ENCODE data around the gene CKS2.
"Not testable (repeated sequence)": the region's sequence is repeated elsewhere in the genome, so short reads cannot be mapped to it uniquely, and the experiment has no call there.

Gene CKS2

DNA sequence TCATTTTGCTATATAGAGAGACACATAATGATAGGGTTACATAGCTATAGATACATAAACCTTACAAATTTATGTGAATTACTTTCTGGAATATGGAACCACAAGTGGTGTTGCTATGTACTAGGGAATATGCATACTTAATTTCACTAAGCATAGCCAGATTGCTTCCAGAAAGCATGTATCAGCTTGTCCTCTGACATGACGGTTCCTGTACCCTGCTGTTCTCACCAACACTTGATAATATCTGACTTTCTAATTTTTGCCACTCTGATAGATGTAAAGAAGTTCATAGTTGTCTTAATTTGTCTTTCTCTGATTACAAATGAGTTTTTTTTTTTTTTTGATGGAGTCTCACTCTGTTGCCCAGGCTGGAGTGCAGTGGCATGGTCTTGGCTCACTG is 18.0 kb upstream of the CKS2 start:
- Histone ChIP-seq H3K27me3 (replicated peaks; ENCODE audit: control insufficient read depth, insufficient read depth, low read length) (no peaks in the 10 kb centered on the region), H3K4me3 (replicated peaks; ENCODE audit: low read depth, low read length) (no peak overlapping the region), H3K36me3 (ENCODE audit: control insufficient read depth, insufficient read depth, low read length) (no peaks in the 10 kb centered on the region)
- no peak for DNase-seq (ENCODE audit: extremely low read depth, insufficient read length)
- TF ChIP-seq, protein P1, sequence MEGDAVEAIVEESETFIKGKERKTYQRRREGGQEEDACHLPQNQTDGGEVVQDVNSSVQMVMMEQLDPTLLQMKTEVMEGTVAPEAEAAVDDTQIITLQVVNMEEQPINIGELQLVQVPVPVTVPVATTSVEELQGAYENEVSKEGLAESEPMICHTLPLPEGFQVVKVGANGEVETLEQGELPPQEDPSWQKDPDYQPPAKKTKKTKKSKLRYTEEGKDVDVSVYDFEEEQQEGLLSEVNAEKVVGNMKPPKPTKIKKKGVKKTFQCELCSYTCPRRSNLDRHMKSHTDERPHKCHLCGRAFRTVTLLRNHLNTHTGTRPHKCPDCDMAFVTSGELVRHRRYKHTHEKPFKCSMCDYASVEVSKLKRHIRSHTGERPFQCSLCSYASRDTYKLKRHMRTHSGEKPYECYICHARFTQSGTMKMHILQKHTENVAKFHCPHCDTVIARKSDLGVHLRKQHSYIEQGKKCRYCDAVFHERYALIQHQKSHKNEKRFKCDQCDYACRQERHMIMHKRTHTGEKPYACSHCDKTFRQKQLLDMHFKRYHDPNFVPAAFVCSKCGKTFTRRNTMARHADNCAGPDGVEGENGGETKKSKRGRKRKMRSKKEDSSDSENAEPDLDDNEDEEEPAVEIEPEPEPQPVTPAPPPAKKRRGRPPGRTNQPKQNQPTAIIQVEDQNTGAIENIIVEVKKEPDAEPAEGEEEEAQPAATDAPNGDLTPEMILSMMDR (IDR thresholded peaks at IDR 0.05; ENCODE audit: insufficient read depth, low read length, poor library complexity, severe bottlenecking): no peak

- no peaks in the 10 kb centered on the region for H3K36me3 ChIP-seq (ENCODE audit: control insufficient read depth, insufficient read depth, low read length)
- no peak overlapping the region for H3K4me3 ChIP-seq (replicated peaks; ENCODE audit: low read depth, low read length)
- no peaks in the 10 kb centered on the region for H3K27me3 ChIP-seq (replicated peaks; ENCODE audit: control insufficient read depth, insufficient read depth, low read length)
- TF ChIP-seq, protein P1 (IDR thresholded peaks at IDR 0.05; ENCODE audit: insufficient read depth, low read length, poor library complexity, severe bottlenecking): no peak
- DNase-seq (ENCODE audit: extremely low read depth, insufficient read length): no peak
These were observed 15.6 kb upstream of the CKS2 start for GRCh38 chr9:89295400-89295799.

DNA sequence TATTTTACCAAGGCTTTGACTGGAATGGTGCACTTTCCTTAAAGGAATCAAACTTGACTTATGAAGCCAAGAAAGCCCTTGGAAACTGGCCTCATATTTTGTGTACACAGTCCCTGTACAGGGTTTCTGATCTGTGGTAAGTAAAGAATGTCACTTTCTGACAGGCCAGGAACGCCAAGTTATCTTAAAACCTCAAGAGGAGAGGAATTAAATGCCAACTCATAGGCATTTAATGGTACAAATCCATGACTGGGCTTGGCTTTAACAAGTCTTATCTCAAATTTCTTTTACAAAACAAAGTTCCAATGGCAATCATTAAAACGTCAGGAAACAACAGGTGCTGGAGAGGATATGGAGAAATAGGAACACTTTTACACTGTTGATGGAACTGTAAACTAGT is 9.0 kb upstream of the CKS2 start:
- not testable (repeated sequence) for H3K36me3 ChIP-seq (ENCODE audit: control insufficient read depth, insufficient read depth, low read length); H3K27me3 ChIP-seq (replicated peaks; ENCODE audit: control insufficient read depth, insufficient read depth, low read length); DNase-seq (ENCODE audit: extremely low read depth, insufficient read length); H3K4me3 ChIP-seq (replicated peaks; ENCODE audit: low read depth, low read length)

GRCh38 chr9:89304020-89304833 is 6.8 kb upstream of the CKS2 start:
- DNase-seq (ENCODE audit: extremely low read depth, insufficient read length): no peak
- Histone ChIP-seq H3K4me3 (replicated peaks; ENCODE audit: low read depth, low read length) (no peak overlapping the region), H3K36me3 (ENCODE audit: control insufficient read depth, insufficient read depth, low read length) (no peaks in the 10 kb centered on the region), H3K27me3 (replicated peaks; ENCODE audit: control insufficient read depth, insufficient read depth, low read length) (no peaks in the 10 kb centered on the region)
- TF ChIP-seq, protein P1 (IDR thresholded peaks at IDR 0.05; ENCODE audit: insufficient read depth, low read length, poor library complexity, severe bottlenecking): no peak

DNA sequence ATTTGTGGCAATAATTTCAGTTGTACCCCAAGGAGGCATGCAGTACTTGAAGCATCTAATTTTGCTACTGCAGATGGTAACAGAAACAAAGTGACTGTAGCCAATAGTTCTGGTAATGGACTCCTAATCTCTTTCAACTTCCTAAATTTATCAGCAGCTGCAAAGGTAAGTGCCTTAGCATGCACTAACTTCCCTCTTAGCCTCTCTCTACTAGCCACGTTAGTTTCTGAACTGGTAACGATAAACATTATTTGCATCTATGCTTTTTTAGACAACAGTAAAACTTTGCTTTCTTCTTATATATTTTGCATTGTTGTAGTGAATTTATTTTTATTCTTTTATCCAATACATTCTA is 6.2 kb upstream of the CKS2 start:
- DNase-seq (ENCODE audit: extremely low read depth, insufficient read length): peak; percentile 20
- no peak overlapping the region for H3K4me3 ChIP-seq (replicated peaks; ENCODE audit: low read depth, low read length)
- H3K27me3 ChIP-seq (replicated peaks; ENCODE audit: control insufficient read depth, insufficient read depth, low read length): no peaks in the 10 kb centered on the region
- TF ChIP-seq, protein P1 (IDR thresholded peaks at IDR 0.05; ENCODE audit: insufficient read depth, low read length, poor library complexity, severe bottlenecking): no peak
- H3K36me3 ChIP-seq (ENCODE audit: control insufficient read depth, insufficient read depth, low read length): no peaks in the 10 kb centered on the region

GRCh38 chr9:89305868-89306267 is 5.1 kb upstream of the CKS2 start:
- TF ChIP-seq, protein P1 (IDR thresholded peaks at IDR 0.05; ENCODE audit: insufficient read depth, low read length, poor library complexity, severe bottlenecking): no peak
- no peak for DNase-seq (ENCODE audit: extremely low read depth, insufficient read length)
- no peaks in the 10 kb centered on the region for H3K36me3 ChIP-seq (ENCODE audit: control insufficient read depth, insufficient read depth, low read length)
- H3K4me3 ChIP-seq (replicated peaks; ENCODE audit: low read depth, low read length): no peak overlapping the region
- no peaks in the 10 kb centered on the region for H3K27me3 ChIP-seq (replicated peaks; ENCODE audit: control insufficient read depth, insufficient read depth, low read length)

Measured in GM06990 (cell line).